G401 (cell line): ENCODE measurements around the gene DIAPH3. TPM values are rescaled to one million over a fixed set of nuclear protein-coding genes. Genes with fewer than 3 reads are reported as not detected.
"Not testable (repeated sequence)": the region's sequence is repeated elsewhere in the genome, so short reads cannot be mapped to it uniquely, and the experiment has no call there.

ENCODE experiments used
- DNase-seq: peaks from one replicate; pipeline ENCODE4 v3.0.0-alpha.2; 2015; ENCODE audit warnings: low spot score
- in situ Hi-C: cut with HindIII; loops from 2 replicates; pipeline ENCODE4 v1.10.0; 2016; ENCODE audit warnings: low sequenced_read_pairs, mixed read lengths
- total RNA-seq: library from RNA; depleted of rRNA; stranded (reverse); fragments of >200 nt; shearing (Covaris generic); gene quantifications from 2 replicates; pipeline ENCODE4 v1.2.3, GENCODE V29; 2014

The DIAPH3 gene
- total RNA-seq, 1 experiment from 2014 or later: 31.3 TPM

DNA sequence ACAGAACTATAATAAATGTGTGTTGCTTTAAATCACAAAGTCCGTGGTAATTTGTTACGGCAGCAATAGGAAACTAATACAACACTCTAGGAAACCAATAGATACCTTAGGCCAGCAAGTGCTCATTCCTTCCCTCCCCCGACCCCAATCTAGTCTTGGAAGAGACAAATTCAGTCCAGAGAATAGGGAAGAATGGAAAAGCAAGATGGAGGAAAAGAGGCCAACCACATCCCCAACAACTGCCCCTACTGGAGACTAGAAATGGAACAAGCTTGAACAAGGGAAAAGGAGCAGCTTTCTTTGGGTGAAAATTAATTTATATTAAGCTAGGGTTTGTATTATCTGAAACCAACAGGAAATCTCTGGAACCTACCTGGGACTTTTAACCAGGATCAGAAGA is 54.4 kb downstream of the DIAPH3 start:
- no peak for DNase-seq
- in situ Hi-C loops: no loop called here

GRCh38 chr13:60108589-60108988 is 55.1 kb downstream of the DIAPH3 start:
- DNase-seq: no peak
- in situ Hi-C loops: no loop called here

DNA sequence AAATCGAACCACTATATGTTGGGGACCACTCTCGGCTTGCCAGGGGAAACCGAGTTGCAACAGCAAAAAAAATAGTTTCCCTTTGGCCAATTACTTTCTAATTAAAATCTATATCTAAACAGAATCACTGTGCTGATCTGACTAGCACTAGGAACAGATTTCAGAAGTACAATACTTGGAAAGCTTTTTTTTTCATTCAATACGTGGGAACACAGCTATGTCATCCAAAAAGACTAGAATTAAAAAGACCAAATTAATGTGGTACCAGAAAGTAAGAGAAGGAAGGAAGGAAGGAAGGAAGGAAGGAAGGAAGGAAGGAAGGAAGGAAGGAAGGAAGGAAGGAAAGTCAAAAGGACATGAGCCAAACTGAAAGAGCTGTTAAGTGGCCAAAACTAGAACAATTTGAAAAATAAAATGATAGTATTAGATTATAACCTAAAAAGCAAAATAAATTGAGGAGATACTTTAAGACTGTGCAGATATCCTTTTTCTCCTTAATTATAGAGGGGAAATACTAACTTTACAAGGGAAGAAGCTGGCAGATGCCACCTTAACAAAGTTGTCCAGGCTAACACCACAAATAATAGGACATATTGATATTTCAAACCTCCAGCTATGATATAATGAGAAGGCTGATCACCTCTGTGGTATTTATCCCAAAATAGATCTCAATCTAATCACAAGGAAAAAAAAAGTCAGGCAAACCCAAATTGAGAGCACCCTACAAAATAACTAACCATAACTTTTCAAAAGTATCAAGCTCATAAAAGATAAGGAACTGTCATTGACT is 63.9 kb downstream of the DIAPH3 start:
- in situ Hi-C loops: no loop called here
- no peak for DNase-seq

- DNase-seq: no peak
- in situ Hi-C loops: no loop called here
These were observed 68.4 kb downstream of the DIAPH3 start for GRCh38 chr13:60095300-60095699.

GRCh38 chr13:60094385-60095088 is 69.2 kb downstream of the DIAPH3 start:
- DNase-seq: no peak
- in situ Hi-C loops: no loop called here

GRCh38 chr13:60093425-60094019 is 70.2 kb downstream of the DIAPH3 start:
- no peak for DNase-seq
- in situ Hi-C loops: no loop called here

GRCh38 chr13:60091573-60091972 is 72.2 kb downstream of the DIAPH3 start:
- DNase-seq: no peak
- in situ Hi-C loops: no loop called here

- in situ Hi-C loops: no loop called here
- no peak for DNase-seq
These were observed 73.2 kb downstream of the DIAPH3 start for GRCh38 chr13:60090574-60090973.

DNA sequence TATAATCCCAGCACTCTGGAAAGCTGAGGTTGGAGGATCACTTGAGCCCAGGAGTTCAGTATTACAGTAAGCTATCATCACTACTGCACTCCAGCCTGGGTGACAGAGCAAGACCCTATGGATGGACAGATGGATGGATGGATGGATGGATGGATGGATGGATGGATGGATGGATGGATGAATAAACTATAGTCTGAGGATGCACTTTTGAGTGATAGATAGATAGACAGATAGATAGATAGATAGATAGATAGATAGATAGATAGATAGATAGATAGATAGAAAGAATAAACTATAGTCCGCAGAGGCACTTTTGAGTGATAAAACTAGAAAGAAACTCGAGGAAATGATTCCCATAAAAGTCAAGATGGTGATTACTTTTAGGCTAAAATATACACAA is 79.9 kb downstream of the DIAPH3 start:
- in situ Hi-C loops, DNase-seq: not testable (repeated sequence)

DNA sequence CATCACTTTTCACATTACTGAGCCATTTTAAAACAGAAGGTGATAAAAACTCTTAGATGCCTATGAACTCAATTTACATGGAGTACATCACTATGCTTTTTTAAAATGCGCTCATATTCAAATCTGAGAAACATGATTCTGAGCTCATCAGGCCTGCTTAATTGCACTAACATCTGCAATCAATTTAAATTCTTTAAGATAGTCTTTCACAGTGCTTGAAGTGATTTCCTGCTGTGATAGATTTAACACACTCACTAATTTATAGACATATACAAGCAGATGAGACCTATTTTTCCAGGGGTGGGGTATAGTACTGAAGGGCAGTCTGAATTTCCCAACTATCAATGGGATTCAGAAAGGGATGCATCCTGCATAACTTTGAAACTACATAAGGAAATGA is 82.9 kb downstream of the DIAPH3 start:
- DNase-seq: no peak

GRCh38 chr13:60078226-60078625 is 85.5 kb downstream of the DIAPH3 start:
- DNase-seq: no peak
- in situ Hi-C loops: no loop called here

More for the DNA sequence above, 82.9 kb downstream of the DIAPH3 start:
- in situ Hi-C loops: no loop called here

- no peak for DNase-seq
- in situ Hi-C loops: no loop called here
These were observed 87.9 kb downstream of the DIAPH3 start for GRCh38 chr13:60075850-60076249.

- DNase-seq: no peak
- in situ Hi-C loops: no loop called here
These were observed 89.3 kb downstream of the DIAPH3 start for GRCh38 chr13:60074397-60074796.

DNA sequence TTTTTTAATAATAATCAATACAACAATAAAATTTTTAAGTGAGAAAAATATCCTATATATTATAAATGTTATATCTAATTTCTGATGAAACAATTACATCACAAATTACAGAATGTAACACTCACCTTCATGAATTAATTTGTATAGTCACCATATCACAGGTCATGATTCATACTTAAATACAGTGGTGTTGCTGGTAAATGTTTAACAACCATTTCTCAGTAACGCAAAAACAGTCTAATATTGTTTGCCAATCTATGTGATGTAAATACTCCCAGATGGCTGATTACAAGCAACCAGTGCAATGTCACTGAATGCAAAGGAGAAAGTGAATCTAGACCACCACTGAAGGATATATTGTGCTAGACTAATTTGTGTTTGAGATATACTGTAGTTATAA is 97.5 kb downstream of the DIAPH3 start:
- in situ Hi-C loops: no loop called here
- no peak for DNase-seq

GRCh38 chr13:60062502-60062901 is 101.2 kb downstream of the DIAPH3 start:
- in situ Hi-C loops: no loop called here

GRCh38 chr13:60061737-60062136 is 102.0 kb downstream of the DIAPH3 start:
- DNase-seq: no peak
- in situ Hi-C loops: no loop called here

More at GRCh38 chr13:60062502-60062901, 101.2 kb downstream of the DIAPH3 start:
- no peak for DNase-seq

GRCh38 chr13:60051754-60052285 is 111.9 kb downstream of the DIAPH3 start:
- in situ Hi-C loops: no loop called here
- DNase-seq: no peak

GRCh38 chr13:60048353-60048752 is 115.4 kb downstream of the DIAPH3 start:
- in situ Hi-C loops: not testable (repeated sequence)

GRCh38 chr13:60047918-60048317 is 115.8 kb downstream of the DIAPH3 start:
- in situ Hi-C loops: no loop called here
- no peak for DNase-seq

More at GRCh38 chr13:60048353-60048752, 115.4 kb downstream of the DIAPH3 start:
- DNase-seq: not testable (repeated sequence)

- in situ Hi-C loops: no loop called here
- no peak for DNase-seq
These were observed 119.4 kb downstream of the DIAPH3 start for GRCh38 chr13:60044321-60044720.
